Stimulated activated naive B cell treated with anti-CD40 and anti-IgM and Interleukin-4, amounts not matched to agents 10 μg/mL and 1 μg/mL and 100 μg/mL, for 72 hours (primary cell): ENCODE data around the gene CBX4.

Experiments used
- ATAC-seq, 2 donors: fragments of 150-1000 bp; cut with Tn5 transposase; replicated peaks; 2 replicates each; pipeline ENCODE4 v1.10.0; 2021; ENCODE audit warnings: moderate library complexity in 1 of 2
- DNase-seq: peaks from one replicate; pipeline ENCODE4 v3.0.0; 2021
- H3K27ac Mint-ChIP-seq: one replicate; pipeline ENCODE4 v1.8.0; 2022; ENCODE audit warnings: mild to moderate bottlenecking, mixed read lengths
- H3K27me3 Mint-ChIP-seq, 2 donors: one replicate each; pipeline ENCODE4 v1.8.0; 2022; ENCODE audit warnings: mixed read lengths in 2 of 2
- H3K36me3 Mint-ChIP-seq, 2 donors: one replicate each; pipeline ENCODE4 v1.8.0; 2022; ENCODE audit warnings: mixed read lengths in 2 of 2, mild to moderate bottlenecking in 1 of 2
- H3K4me1 Mint-ChIP-seq, 2 donors: one replicate each; pipeline ENCODE4 v1.8.0; 2022; ENCODE audit warnings: mixed read lengths in 2 of 2, mild to moderate bottlenecking in 1 of 2
- H3K4me3 Mint-ChIP-seq, 2 donors: one replicate each; pipeline ENCODE4 v1.8.0; 2022; ENCODE audit warnings: mild to moderate bottlenecking in 2 of 2, mixed read lengths in 2 of 2, moderate library complexity in 1 of 2
- H3K9me3 Mint-ChIP-seq, 2 donors: one replicate each; pipeline ENCODE4 v1.8.0; 2022; ENCODE audit warnings: mixed read lengths in 2 of 2, mild to moderate bottlenecking in 1 of 2

The CBX4 gene

DNA sequence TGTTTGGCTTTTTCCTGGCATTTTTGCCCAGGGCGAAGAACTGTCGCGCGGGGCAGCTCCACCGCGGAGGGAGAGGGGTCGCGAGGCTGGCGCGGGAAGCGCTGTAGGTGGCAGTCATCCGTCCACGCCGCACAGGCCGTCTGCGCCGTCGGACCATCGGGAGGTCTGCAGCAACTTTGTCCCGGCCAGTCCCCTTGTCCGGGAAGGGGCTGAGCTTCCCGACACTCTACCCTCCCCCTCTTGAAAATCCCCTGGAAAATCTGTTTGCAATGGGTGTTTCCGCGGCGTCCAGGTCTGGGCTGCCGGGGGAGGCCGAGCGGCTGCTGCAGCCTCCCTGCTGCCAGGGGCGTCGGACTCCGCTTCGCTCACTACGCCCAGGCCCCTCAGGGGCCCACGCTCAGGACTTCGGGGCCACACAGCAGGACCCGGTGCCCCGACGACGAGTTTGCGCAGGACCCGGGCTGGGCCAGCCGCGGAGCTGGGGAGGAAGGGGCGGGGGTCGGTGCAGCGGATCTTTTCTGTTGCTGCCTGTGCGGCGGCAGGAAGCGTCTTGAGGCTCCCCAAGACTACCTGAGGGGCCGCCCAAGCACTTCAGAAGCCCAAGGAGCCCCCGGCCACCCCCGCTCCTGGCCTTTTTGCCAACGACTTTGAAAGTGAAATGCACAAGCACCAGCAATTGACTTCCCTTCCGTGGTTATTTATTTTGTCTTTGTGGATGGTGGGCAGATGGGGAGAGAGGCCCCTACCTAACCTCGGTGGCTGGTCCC, 2.3 kb upstream of the CBX4 start:
- Mint-ChIP-seq H3K27ac (peak overlapping the region; percentile 79), H3K27me3 (peaks cover 23 to 42% of the 10 kb centered on the region in 2 donors), H3K4me3 (peak overlapping the region; percentile 67 to 76), H3K36me3 (peaks cover 5 to 7% of the 10 kb centered on the region in 2 donors), H3K4me1 (peaks cover 29 to 64% of the 10 kb centered on the region in 2 donors), H3K9me3 (no peaks in the 10 kb centered on the region)
- ATAC-seq (no peak), DNase-seq (no peak)

DNA sequence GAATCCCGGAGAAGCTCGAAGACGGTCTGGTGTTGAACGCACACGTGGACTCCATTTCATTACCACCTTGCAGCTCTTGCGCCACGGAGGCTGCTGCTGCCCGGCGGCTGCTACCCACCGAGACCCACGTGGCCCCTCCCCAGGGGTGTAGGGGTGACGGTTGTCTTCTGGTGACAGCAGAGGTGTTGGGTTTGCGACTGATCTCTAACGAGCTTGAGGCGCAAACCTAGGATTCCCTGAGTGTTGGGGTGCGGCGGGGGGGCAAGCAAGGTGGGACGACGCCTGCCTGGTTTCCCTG, 1.7 kb upstream of the CBX4 start:
- Mint-ChIP-seq H3K4me3 (peak overlapping the region; percentile 55 to 93), H3K9me3 (no peaks in the 10 kb centered on the region), H3K4me1 (peaks cover 31 to 67% of the 10 kb centered on the region in 2 donors), H3K27ac (peak overlapping the region; percentile 88), H3K36me3 (peaks cover 8 to 9% of the 10 kb centered on the region in 2 donors), H3K27me3 (peaks cover 23 to 42% of the 10 kb centered on the region in 2 donors)
- ATAC-seq (no peak), DNase-seq (no peak)

DNA sequence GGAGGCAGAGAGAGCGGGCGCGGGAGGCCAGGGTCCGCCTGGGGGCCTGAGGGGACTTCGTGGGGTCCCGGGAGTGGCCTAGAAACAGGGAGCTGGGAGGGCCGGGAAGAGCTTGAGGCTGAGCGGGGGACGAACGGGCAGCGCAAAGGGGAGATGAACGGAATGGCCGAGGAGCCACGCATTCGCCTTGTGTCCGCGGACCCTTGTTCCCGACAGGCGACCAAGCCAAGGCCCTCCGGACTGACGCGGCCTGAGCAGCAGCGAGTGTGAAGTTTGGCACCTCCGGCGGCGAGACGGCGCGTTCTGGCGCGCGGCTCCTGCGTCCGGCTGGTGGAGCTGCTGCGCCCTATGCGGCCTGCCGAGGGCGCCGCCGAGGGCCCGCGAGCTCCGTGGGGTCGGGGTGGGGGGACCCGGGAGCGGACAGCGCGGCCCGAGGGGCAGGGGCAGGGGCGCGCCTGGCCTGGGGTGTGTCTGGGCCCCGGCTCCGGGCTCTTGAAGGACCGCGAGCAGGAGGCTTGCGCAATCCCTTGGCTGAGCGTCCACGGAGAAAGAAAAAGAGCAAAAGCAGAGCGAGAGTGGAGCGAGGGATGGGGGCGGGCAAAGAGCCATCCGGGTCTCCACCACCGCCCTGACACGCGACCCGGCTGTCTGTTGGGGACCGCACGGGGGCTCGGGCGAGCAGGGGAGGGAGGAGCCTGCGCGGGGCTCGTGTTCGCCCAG, 1.2 kb upstream of the CBX4 start:
- Mint-ChIP-seq H3K4me3 (peak overlapping the region; percentile 66 to 93), H3K27me3 (peaks cover 23 to 41% of the 10 kb centered on the region in 2 donors), H3K36me3 (peaks cover 8 to 12% of the 10 kb centered on the region in 2 donors), H3K9me3 (no peaks in the 10 kb centered on the region), H3K4me1 (peaks cover 31 to 68% of the 10 kb centered on the region in 2 donors), H3K27ac (peak overlapping the region; percentile 88)
- DNase-seq (no peak), ATAC-seq (no peak)

DNA sequence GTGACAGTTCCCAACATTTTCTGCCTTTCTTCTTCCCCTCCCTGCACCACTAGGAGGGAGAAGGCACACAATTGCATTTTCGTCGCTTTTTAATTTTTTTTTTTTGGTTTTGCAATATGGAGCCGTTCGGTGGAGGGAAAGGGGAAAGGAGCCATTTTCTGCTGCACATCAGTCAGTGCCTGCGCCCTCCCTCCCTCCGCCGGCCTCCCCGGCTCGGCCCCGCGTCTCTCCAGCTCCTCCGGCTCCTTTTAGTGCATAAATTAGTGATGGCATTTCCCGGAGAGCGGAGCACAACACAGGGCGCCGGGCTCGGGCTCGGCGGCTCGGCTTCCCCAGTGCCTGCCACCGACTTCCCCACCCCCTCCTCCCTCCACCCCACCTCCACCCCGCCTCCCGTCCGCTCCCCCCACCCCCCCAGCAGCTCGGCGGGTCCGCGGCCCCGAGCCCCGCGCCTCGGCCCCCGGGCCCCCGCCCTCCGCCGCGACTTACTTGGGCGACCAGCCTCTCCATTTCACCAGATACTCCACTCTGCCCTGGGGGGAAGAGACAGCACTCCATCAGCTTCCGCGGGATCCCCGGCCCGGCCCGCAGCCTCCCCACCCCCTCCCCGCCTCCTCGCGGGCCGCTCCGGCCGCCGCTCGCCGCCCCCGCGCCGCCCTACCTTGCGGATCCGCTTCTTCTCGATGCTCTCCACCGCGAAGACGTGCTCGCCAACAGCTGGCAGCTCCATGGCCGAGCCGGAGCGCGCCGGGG, 542 bp downstream of the CBX4 start:
- Mint-ChIP-seq H3K27me3 (peaks cover 23 to 35% of the 10 kb centered on the region in 2 donors), H3K4me1 (peaks cover 29 to 70% of the 10 kb centered on the region in 2 donors), H3K36me3 (peaks cover 19 to 24% of the 10 kb centered on the region in 2 donors), H3K4me3 (peak overlapping the region; percentile 93 to 94), H3K9me3 (no peaks in the 10 kb centered on the region), H3K27ac (peak overlapping the region; percentile 94)
- peak; percentile 35 to 42 for ATAC-seq
- peak; percentile 60 for DNase-seq

DNA sequence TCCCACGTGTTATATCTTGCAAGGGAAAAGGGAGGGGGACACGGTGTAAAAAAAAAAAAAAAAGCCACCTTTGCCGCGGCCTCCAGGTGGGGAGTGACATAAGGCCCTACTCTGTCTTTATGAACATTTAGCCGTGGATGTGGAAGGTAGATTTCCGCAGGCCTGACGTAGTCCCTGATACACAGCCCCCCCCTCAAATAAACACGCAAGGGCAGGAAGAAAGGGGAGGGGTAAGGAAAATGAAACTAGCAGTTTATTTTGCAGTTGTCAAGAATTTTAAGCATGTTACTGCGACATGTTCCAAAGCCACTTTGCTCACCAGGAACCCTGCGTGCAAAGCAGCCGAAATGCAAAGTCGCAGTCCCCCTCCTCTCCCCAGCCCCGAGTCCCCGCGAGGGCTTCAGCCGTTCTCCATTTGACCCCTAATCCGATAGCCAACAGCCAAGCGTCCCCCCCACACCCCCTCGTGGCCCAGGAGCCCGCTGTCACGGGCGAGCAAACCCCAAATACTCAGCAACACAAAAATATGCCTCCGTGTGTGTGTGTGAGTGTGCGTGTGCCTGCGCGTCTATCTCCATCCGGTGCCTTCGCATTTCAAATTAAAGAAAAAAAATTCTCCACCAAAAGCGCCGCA, 1.2 kb downstream of the CBX4 start:
- peak overlapping the region; percentile 93 to 94 for H3K4me3 Mint-ChIP-seq
- peaks cover 21 to 28% of the 10 kb centered on the region in 2 donors for H3K36me3 Mint-ChIP-seq
- DNase-seq (no peak), ATAC-seq (peak in 1 of 2 donors; percentile 2)
- peaks cover 27 to 65% of the 10 kb centered on the region in 2 donors for H3K4me1 Mint-ChIP-seq
- H3K9me3 Mint-ChIP-seq: no peaks in the 10 kb centered on the region
- H3K27me3 Mint-ChIP-seq: peaks cover 23 to 33% of the 10 kb centered on the region in 2 donors
- H3K27ac Mint-ChIP-seq: peak overlapping the region; percentile 94

DNA sequence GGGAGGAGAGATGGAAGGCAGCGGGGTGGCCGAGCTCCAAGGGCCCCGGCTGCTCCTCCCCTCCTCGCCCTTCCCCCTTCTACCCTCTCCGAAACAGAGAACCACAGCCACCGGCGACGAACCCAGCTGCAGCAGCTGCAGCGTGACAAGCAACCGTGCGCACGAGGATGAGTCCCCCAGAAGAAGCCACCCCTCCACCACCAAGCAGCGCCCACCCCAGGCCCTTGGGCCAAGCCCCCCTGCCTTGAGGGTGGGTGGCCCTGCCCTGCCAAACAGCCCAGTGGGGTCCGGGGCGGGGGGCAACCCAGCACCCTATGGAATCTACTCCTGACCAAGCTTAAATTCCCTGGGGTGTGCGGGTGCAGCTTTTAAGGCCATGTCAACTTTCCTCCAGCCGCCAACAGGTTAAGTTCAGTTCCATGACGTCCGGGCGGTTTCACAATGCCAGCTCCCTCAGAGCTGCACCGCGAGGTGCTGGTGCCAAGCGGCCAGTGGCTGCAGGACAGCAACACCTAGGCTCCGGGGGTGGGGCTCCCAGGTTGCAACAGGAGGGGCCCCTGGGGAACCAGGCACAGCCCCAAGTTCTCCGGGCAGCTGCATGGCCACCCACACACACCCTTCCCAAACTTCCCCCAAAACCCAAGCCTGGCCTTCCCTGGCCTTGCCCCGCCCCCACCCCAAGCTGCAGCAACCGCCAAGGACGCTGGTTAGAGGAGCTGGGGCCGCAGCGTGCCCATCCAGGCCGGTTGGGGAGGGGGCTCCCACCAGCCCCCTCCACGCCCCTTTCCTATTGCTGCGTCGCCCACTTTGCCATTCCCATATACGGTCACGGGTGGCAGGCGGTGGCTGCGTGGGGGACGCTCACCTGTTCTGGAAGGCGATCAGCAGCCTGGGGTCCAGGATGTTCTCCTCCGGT, 2.0 kb downstream of the CBX4 start:
- ATAC-seq: peak; percentile 71 to 74
- peak overlapping the region; percentile 94 for H3K27ac Mint-ChIP-seq
- peak; percentile 82 for DNase-seq
- H3K27me3 Mint-ChIP-seq: peaks cover 15 to 25% of the 10 kb centered on the region in 2 donors
- H3K4me3 Mint-ChIP-seq: peak overlapping the region; percentile 93 to 94
- peaks cover 23 to 31% of the 10 kb centered on the region in 2 donors for H3K36me3 Mint-ChIP-seq
- no peaks in the 10 kb centered on the region for H3K9me3 Mint-ChIP-seq
- H3K4me1 Mint-ChIP-seq: peaks cover 24 to 57% of the 10 kb centered on the region in 2 donors

DNA sequence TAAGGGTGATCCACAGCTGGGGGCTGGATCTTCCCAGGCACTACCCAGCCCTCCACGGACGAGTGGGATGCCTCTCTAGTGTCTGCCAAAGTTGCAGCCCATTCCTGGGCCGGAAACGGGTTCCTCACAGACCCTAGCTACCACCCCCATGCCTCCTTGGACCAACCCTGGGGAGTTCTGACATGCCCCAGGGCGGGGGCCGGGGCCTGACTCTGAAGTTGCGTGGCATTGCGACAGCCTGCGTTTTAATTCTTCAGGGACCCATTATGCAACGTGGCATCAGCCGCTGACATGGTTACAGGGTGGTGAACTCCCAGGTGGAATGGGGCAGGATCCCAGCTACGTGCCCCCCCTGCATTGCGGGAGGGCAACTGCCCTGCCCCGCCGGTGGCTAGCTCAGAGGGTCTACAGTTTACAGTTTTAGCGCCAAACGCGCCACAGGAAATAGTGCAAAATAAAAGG, 2.7 kb downstream of the CBX4 start:
- DNase-seq: no peak
- H3K9me3 Mint-ChIP-seq: no peaks in the 10 kb centered on the region
- ATAC-seq: no peak
- H3K27ac Mint-ChIP-seq: peak overlapping the region; percentile 94
- H3K27me3 Mint-ChIP-seq: peaks cover 11 to 19% of the 10 kb centered on the region in 2 donors
- H3K4me1 Mint-ChIP-seq: peaks cover 22 to 50% of the 10 kb centered on the region in 2 donors
- peak overlapping the region; percentile 93 to 94 for H3K4me3 Mint-ChIP-seq
- peaks cover 23 to 31% of the 10 kb centered on the region in 2 donors for H3K36me3 Mint-ChIP-seq

DNA sequence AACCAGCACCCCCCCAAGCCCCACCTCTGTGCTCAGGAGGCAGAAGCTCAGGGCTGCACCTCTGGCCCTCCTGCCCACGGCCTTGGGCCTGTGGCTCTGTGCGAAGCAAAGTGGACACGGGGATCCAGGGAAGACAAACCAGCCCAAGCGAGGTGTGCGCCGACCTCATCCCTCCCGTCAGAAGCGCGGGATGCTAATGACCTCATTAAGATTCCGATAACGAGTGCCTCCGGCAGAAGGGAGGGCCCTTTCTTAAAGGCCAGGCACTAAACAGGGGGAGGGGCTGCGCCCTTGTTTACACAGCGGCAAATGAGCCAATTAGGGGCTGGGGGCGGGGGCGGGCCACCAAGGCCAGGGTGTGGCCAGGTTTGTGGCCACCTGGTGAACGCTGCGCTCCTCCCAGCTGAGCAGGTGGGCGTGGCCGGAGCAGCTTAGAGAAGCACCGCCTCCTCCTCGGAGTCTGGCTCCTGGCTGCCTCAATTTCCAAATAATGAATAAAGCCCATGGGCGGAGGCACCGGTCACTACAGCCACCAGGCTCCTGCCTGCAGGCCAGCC, 3.2 kb downstream of the CBX4 start:
- Mint-ChIP-seq H3K27ac (no peak overlapping the region), H3K4me3 (no peak overlapping the region), H3K27me3 (peaks cover 11 to 13% of the 10 kb centered on the region in 2 donors), H3K9me3 (no peaks in the 10 kb centered on the region), H3K36me3 (peaks cover 25 to 31% of the 10 kb centered on the region in 2 donors), H3K4me1 (peaks cover 22 to 47% of the 10 kb centered on the region in 2 donors)
- ATAC-seq (no peak), DNase-seq (no peak)

DNA sequence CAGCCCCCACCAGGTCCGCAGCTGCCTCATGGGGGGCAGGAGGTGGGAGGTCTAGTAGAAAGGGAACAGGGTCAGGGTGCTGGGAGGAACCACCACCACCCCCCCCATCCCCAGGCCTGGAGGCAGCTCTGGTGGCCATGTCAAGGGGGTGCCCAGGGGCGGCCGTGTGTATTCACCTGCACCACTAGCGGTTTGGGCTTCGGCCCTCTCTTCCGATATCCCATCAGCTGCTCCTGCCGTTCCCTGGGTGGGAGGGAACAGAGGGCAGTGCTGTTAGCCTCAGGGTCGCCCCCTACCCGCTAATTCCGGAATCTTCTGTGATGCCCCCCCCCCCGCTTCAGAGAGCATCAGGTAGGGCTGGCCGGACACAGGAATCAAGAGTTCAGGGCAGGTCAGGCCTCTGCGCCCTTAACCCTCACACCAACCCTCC, 3.8 kb downstream of the CBX4 start:
- H3K4me3 Mint-ChIP-seq: no peak overlapping the region
- no peaks in the 10 kb centered on the region for H3K9me3 Mint-ChIP-seq
- H3K27ac Mint-ChIP-seq: no peak overlapping the region
- peaks cover 25 to 31% of the 10 kb centered on the region in 2 donors for H3K36me3 Mint-ChIP-seq
- DNase-seq: no peak
- no peak for ATAC-seq
- H3K4me1 Mint-ChIP-seq: peaks cover 20 to 43% of the 10 kb centered on the region in 2 donors
- H3K27me3 Mint-ChIP-seq: peaks cover 7 to 8% of the 10 kb centered on the region in 2 donors

DNA sequence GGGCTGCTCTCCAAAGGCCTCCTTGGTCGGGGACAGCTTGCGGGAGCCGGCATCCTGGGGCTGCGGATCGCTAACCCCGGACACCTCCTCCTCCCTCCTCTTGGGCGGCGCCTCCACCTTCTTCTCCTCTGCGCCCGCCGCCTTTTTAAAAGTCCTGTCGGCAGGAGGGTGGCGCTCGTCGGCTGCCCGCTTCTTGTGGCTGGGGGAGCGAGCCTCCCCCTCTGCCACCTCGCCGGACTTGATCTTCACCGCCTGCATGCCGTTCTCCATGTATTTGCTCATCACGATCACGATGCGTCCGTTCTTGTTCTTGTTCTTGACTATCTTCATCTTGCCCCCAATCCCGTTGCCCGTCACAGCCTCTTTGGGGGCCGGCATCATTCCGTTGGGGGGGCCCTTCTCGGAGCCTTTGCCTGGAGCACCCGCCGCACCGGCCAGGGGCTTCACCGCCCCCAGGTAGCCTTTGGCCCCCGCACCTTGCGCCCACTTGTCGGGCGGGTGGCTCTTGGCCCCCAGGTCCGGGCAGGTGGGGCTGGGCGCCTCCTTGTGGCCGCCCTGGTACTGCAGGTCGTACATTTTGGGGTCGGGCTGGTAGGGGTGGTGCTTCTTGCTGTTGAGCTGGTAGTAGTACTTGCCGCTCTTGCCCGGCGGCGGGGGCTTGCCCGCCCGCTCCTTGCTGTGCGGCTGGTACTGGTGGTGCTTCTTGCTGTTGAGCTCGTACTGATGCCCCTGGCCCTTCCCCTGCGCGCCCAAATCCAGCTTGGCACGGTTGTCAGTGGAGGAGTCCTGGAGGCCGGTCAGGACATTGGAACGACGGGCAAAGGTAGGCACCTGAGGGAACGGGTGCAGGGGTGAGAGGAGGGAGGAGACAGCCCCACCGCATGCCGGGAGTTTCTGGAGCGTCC, 4.4 kb downstream of the CBX4 start:
- H3K27me3 Mint-ChIP-seq: peaks cover under 1 to 1% of the 10 kb centered on the region in 2 donors
- no peak for DNase-seq
- peaks cover 25 to 31% of the 10 kb centered on the region in 2 donors for H3K36me3 Mint-ChIP-seq
- H3K4me3 Mint-ChIP-seq: no peak overlapping the region
- H3K9me3 Mint-ChIP-seq: no peaks in the 10 kb centered on the region
- H3K4me1 Mint-ChIP-seq: peaks cover 20 to 36% of the 10 kb centered on the region in 2 donors
- ATAC-seq: no peak
- no peak overlapping the region for H3K27ac Mint-ChIP-seq

DNA sequence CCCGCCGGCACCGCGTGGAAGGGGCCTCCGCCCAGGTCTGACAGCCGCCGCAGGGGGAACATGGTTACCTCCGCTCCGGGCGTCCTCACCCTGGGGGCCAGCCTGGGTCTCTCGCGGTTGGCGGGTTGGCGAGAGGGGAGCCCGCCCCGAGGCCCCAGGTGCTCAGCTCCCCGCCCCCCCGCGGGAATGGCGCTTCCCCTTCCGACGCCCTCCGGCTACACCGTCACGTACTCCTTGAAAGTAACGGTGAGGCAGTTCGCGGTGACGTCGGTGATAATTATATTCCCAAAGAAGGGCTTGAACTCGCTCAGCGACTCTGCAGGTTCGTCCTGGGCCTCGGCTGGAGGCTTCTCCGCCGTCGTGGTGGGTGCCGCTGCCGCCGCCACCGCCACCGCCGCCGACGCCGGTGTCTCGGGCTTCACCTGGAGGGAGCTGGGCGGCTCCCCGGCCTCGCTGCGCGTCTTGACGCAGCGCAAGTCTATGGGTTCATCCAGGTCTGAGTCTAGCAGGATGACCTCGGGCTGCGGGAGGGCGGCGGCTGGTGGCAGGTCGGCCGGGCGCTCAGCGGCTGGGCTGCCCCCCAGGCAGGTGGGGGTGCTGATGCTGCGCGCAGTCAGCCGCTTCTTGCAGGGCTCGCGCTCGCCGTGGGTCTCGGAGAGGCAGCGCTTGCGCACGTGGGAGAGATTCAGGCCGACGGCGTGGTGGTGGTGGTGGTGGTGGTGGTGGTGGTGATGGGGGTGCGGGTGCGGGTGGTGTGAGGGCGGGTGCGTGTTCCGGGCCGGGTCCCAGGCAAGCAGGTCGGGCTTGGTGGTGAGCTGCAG, 5.3 kb downstream of the CBX4 start:
- ATAC-seq (no peak), DNase-seq (no peak)
- Mint-ChIP-seq H3K9me3 (no peaks in the 10 kb centered on the region), H3K27ac (no peak overlapping the region), H3K27me3 (no peaks in the 10 kb centered on the region), H3K4me3 (no peak overlapping the region), H3K36me3 (peaks cover 25 to 31% of the 10 kb centered on the region in 2 donors), H3K4me1 (peaks cover 22 to 35% of the 10 kb centered on the region in 2 donors)
